ENCODE measurements around the gene NECAB2. TPM values are rescaled to one million over a fixed set of nuclear protein-coding genes. Genes with fewer than 3 reads are reported as not detected.
"Not testable (repeated sequence)": the region's sequence is repeated elsewhere in the genome, so short reads cannot be mapped to it uniquely, and the experiment has no call there.

Gene NECAB2
- total RNA-seq, 2 donors from 2014 or later, result 2.8 TPM; not detected in 1

- Histone ChIP-seq H3K4me1 (replicated peaks) (peaks cover 3% of the 10 kb centered on the region), H3K27ac (peak overlapping the region in 1 of 2 donors; percentile 73), H3K4me3 (no peak overlapping the region), H3K36me3 (no peaks in the 10 kb centered on the region), H3K27me3 (replicated peaks; ENCODE audit: insufficient read depth) (no peaks in the 10 kb centered on the region), H3K9me3 (no peaks in the 10 kb centered on the region)
- intact Hi-C loops (cut with DNase I), result no loop called here
- 70% methylated on average over 21 of the region's 21 CpGs for WGBS
- peak; percentile 27 for DNase-seq (ENCODE audit: low spot score)
- TF ChIP-seq POLR2AphosphoS5 (IDR thresholded peaks at IDR 0.05), result peak; percentile 59
- no peak for TF ChIP-seq POLR2A (IDR thresholded peaks at IDR 0.05)
- TF ChIP-seq CTCF (IDR thresholded peaks at IDR 0.05), result no peak
Observed at GRCh38 chr16:83946781-83947566, 21.1 kb upstream of the NECAB2 start.

DNA sequence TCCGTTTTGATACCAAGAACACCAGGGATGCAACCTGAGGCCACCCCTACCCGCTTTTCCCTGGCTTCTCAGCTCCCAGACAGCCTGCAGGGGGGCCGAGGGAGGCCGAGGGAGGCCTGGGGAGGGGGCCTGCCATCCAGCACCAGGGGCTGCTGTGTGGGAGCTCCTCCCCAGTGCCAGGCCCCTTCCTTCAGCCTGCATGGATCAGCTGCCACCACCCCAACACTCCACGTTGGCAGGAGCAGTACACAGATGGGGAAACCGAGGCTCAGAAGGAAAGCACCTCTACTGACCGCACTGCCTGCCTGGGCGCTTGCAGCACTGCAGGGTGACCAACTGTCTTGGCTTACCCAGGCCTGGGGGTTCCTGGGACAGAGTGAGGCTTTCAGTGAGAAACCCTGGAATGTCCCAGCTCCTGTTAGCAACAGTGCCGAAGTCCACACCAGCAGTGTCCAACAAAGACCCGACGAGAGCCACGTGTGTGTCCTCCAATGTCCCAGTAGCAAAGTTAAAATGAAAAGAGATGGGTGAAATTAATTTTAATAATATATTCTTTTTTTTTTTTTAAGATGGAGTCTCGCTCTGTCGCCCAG is 20.3 kb upstream of the NECAB2 start:
- Histone ChIP-seq H3K4me1 (replicated peaks) (peaks cover 3% of the 10 kb centered on the region), H3K27ac (peak overlapping the region in 1 of 2 donors; percentile 73), H3K9me3 (no peaks in the 10 kb centered on the region), H3K4me3 (no peak overlapping the region), H3K36me3 (no peaks in the 10 kb centered on the region), H3K27me3 (replicated peaks; ENCODE audit: insufficient read depth) (no peaks in the 10 kb centered on the region)
- DNase-seq (ENCODE audit: low spot score), result no peak
- no peak for TF ChIP-seq CTCF (IDR thresholded peaks at IDR 0.05)
- TF ChIP-seq POLR2AphosphoS5 (IDR thresholded peaks at IDR 0.05), result no peak
- TF ChIP-seq POLR2A (IDR thresholded peaks at IDR 0.05), result no peak
- intact Hi-C loops (cut with DNase I), result no loop called here
- 88% methylated on average over 14 of the region's 14 CpGs for WGBS

GRCh38 chr16:83948914-83949723 is 18.9 kb upstream of the NECAB2 start:
- DNase-seq (ENCODE audit: low spot score), result no peak
- Histone ChIP-seq H3K4me3 (no peak overlapping the region), H3K9me3 (no peaks in the 10 kb centered on the region), H3K27ac (no peak overlapping the region), H3K27me3 (replicated peaks; ENCODE audit: insufficient read depth) (no peaks in the 10 kb centered on the region), H3K36me3 (no peaks in the 10 kb centered on the region), H3K4me1 (replicated peaks) (peaks cover 7% of the 10 kb centered on the region)
- intact Hi-C loops (cut with DNase I), result no loop called here
- WGBS, result 90% methylated on average over 13 of the region's 13 CpGs
- TF ChIP-seq POLR2AphosphoS5 (IDR thresholded peaks at IDR 0.05) (no peak), POLR2A (IDR thresholded peaks at IDR 0.05) (no peak), CTCF (IDR thresholded peaks at IDR 0.05) (no peak)

DNA sequence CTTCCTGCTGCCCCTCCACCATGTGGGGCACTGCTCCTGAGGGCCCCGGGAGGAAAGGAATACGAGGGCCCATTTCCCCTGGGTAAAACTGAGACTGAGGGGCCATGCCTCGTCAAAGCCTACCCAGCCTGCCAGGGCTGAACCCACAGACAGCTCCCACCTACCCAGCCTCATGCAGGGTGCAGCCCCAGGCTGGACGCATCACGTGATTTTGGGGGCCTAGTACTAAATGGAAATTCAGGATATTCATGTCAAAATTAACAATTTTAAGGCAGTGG is 18.4 kb upstream of the NECAB2 start:
- no peak for DNase-seq (ENCODE audit: low spot score)
- intact Hi-C loops (cut with DNase I), result loop anchor here (10.0 kb wide), 1 partner anchor 335 kb away; no protein-coding TSS in a partner anchor
- Histone ChIP-seq H3K9me3 (no peaks in the 10 kb centered on the region), H3K4me3 (no peak overlapping the region), H3K4me1 (replicated peaks) (peaks cover 7% of the 10 kb centered on the region), H3K27me3 (replicated peaks; ENCODE audit: insufficient read depth) (no peaks in the 10 kb centered on the region), H3K36me3 (no peaks in the 10 kb centered on the region), H3K27ac (no peak overlapping the region)
- TF ChIP-seq POLR2A (IDR thresholded peaks at IDR 0.05) (no peak), POLR2AphosphoS5 (IDR thresholded peaks at IDR 0.05) (no peak), CTCF (IDR thresholded peaks at IDR 0.05) (no peak)
- WGBS, result 91% methylated on average over 4 of the region's 5 CpGs

- not testable (repeated sequence) for H3K27ac ChIP-seq; H3K36me3 ChIP-seq; H3K4me1 ChIP-seq (replicated peaks); H3K27me3 ChIP-seq (replicated peaks; ENCODE audit: insufficient read depth); H3K9me3 ChIP-seq; H3K4me3 ChIP-seq; DNase-seq (ENCODE audit: low spot score)
- 81% methylated on average over 8 of the region's 10 CpGs for WGBS
- intact Hi-C loops (cut with DNase I), result loop anchor here (10.0 kb wide), 1 partner anchor 334 kb away; no protein-coding TSS in a partner anchor
Observed at GRCh38 chr16:83950862-83951399, 17.1 kb upstream of the NECAB2 start.

All from prostate gland (tissue), 2 donors.